Upper lobe of left lung (tissue), 4 donors: ENCODE results near the gene CATSPER1.

Experiments
- EP300 ChIP-seq, 4 donors: sonication (generic); formaldehyde crosslinking; IDR thresholded peaks; one replicate each; pipeline ENCODE4 v1.5.1; 2017; ENCODE audit warnings: antibody characterized with exemption in 4 of 4, control low read depth in 2 of 4
- TF ChIP-seq, protein P1 (sequence below), 6 experiments: fragments of 450-650 bp in 4 of 6; fragments of 200-600 bp in 2 of 6; sonication (generic) in 2 of 6; IDR thresholded peaks; one replicate each; pipeline ENCODE4 v1.5.1; 2016 to 2019; ENCODE audit warnings: antibody characterized with exemption in 6 of 6

DNA sequence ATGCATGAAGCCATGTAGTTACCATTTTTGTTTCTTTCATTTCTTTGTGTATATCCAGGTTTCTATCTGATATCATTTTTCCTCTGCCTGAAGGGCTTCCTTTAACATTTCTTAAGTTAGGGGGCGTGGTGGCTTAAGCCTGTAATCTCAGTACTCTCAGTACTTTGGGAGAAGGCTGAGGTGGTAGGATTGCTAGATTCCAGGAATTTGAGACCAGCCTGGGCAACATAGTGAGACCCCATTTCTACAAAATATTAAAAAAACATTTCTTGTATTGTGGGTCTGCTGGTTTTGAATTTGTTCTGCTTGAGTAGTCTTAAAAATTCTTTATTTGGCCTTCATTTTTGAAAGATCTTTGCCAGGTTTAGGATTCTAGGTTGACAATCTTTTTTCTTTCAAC, 38.3 kb upstream of the CATSPER1 start:
- no peak for TF ChIP-seq EP300 (IDR thresholded peaks at IDR 0.05)
- TF ChIP-seq, protein P1, sequence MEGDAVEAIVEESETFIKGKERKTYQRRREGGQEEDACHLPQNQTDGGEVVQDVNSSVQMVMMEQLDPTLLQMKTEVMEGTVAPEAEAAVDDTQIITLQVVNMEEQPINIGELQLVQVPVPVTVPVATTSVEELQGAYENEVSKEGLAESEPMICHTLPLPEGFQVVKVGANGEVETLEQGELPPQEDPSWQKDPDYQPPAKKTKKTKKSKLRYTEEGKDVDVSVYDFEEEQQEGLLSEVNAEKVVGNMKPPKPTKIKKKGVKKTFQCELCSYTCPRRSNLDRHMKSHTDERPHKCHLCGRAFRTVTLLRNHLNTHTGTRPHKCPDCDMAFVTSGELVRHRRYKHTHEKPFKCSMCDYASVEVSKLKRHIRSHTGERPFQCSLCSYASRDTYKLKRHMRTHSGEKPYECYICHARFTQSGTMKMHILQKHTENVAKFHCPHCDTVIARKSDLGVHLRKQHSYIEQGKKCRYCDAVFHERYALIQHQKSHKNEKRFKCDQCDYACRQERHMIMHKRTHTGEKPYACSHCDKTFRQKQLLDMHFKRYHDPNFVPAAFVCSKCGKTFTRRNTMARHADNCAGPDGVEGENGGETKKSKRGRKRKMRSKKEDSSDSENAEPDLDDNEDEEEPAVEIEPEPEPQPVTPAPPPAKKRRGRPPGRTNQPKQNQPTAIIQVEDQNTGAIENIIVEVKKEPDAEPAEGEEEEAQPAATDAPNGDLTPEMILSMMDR (IDR thresholded peaks at IDR 0.05), result no peak
